T-helper 1 cell treated with Interleukin-12 subunit alpha and Interleukin-12 subunit beta and Interleukin-4 antibody, amounts not matched to agents 30 μg/mL and 1 μg/mL, for 36 hours (primary cell): ENCODE data around the gene AKAP10.
"Not testable (repeated sequence)": the region's sequence is repeated elsewhere in the genome, so short reads cannot be mapped to it uniquely, and the experiment has no call there.

Source experiments
- H3K27ac Mint-ChIP-seq: one replicate; pipeline ENCODE4 v1.8.0; 2021; ENCODE audit warnings: mild to moderate bottlenecking, mixed read lengths
- H3K27me3 Mint-ChIP-seq: one replicate; pipeline ENCODE4 v1.8.0; 2021; ENCODE audit warnings: low read depth, mixed read lengths
- H3K36me3 Mint-ChIP-seq: one replicate; pipeline ENCODE4 v1.8.0; 2021; ENCODE audit warnings: low read depth, mixed read lengths
- H3K4me1 Mint-ChIP-seq: one replicate; pipeline ENCODE4 v1.8.0; 2021; ENCODE audit warnings: low read depth, mixed read lengths
- H3K4me3 Mint-ChIP-seq: one replicate; pipeline ENCODE4 v1.8.0; 2021; ENCODE audit warnings: mild to moderate bottlenecking, moderate library complexity, mixed read lengths
- H3K9me3 Mint-ChIP-seq: one replicate; pipeline ENCODE4 v1.8.0; 2021; ENCODE audit warnings: mixed read lengths

Gene AKAP10

DNA sequence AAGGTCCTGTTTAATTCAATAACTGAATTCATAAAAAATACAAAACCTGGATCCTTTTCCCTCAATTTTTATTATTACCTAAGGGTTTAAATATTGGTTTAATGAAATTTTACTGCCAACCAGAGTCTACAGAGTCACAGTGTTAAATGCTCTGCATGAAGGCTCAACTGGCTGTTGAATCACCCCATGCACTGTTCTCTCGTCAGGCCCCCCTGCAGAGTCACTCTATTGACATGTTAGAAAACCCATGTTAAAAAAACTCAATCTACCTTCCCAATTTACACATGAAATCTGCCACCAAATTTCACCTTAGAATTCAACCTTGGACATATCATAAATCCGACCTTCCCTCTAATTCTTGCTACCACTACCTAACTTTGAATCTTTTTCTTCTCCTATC, 66.6 kb downstream of the AKAP10 start:
- H3K27me3 Mint-ChIP-seq: no peaks in the 10 kb centered on the region
- H3K4me3 Mint-ChIP-seq: no peak overlapping the region
- peaks cover 42% of the 10 kb centered on the region for H3K36me3 Mint-ChIP-seq
- H3K4me1 Mint-ChIP-seq: peaks cover 3% of the 10 kb centered on the region
- H3K9me3 Mint-ChIP-seq: no peaks in the 10 kb centered on the region
- no peak overlapping the region for H3K27ac Mint-ChIP-seq

GRCh38 chr17:19909139-19909538, 68.5 kb downstream of the AKAP10 start:
- peaks cover 2% of the 10 kb centered on the region for H3K4me1 Mint-ChIP-seq
- H3K27ac Mint-ChIP-seq: no peak overlapping the region
- no peaks in the 10 kb centered on the region for H3K27me3 Mint-ChIP-seq
- no peak overlapping the region for H3K4me3 Mint-ChIP-seq
- H3K9me3 Mint-ChIP-seq: no peaks in the 10 kb centered on the region
- peaks cover 44% of the 10 kb centered on the region for H3K36me3 Mint-ChIP-seq

DNA sequence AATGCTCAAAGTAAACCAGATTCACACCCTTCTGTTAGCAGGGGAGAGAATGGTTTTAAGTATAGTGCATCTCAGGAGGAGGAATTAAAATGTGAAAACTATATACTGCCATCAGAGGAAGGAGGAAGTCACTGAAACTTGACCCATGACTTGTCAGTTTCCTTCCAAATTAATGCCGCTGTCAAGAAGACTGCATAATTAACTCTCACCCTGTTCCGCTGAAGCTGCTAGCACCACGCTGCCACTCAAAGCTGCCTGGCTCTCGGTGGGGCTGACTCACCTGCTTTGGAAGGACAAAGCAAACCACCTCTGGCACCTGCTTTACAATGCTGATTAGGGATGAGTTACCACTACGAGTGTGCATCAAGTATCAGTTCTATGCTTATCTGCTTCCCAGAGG, 72.1 kb downstream of the AKAP10 start:
- Mint-ChIP-seq H3K36me3 (peaks cover 44% of the 10 kb centered on the region), H3K4me3 (no peak overlapping the region), H3K27me3 (no peaks in the 10 kb centered on the region), H3K27ac (no peak overlapping the region), H3K9me3 (no peaks in the 10 kb centered on the region), H3K4me1 (peaks cover 1% of the 10 kb centered on the region)

DNA sequence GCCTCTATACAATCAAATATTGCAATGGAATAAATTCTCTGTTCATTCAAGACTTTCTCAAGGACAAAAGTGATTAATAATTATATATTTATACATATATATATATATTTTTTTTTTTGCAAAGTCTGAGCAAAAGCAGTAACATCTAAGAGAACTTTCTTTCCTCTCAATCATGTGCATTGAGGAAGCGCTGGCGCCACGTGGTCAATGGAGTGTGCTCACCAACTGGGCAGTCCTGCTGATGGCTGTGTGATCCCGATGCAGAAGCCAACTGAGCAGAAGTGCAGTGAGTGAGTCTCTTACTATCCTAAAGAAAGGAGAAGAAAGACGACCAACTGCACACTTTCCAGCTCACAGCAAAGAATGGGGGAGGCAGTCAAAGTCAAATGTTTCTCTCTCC, 72.7 kb downstream of the AKAP10 start:
- Mint-ChIP-seq H3K27me3 (no peaks in the 10 kb centered on the region), H3K36me3 (peaks cover 44% of the 10 kb centered on the region), H3K4me1 (no peaks in the 10 kb centered on the region), H3K4me3 (no peak overlapping the region), H3K9me3 (no peaks in the 10 kb centered on the region), H3K27ac (no peak overlapping the region)

DNA sequence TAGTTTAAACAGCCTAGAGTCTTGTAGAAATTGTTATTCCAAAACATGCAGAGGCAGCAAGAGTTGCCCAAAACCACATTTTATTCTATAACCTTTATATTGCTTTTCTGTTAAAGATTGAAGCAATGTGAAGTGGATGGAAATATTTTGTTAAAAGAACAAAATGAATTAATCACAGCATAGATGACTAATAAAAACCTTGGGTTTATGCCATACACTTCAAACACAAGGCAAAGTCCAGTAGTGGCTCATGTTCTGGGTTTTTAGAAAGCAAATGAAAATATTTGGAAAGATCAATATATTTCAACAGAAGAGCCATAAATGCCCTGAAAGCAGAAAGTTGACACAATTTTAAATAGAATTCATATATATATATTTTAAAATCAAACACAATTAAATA, 73.2 kb downstream of the AKAP10 start:
- no peak overlapping the region for H3K4me3 Mint-ChIP-seq
- H3K36me3 Mint-ChIP-seq: peaks cover 42% of the 10 kb centered on the region
- no peaks in the 10 kb centered on the region for H3K9me3 Mint-ChIP-seq
- H3K27me3 Mint-ChIP-seq: no peaks in the 10 kb centered on the region
- no peak overlapping the region for H3K27ac Mint-ChIP-seq
- no peaks in the 10 kb centered on the region for H3K4me1 Mint-ChIP-seq

GRCh38 chr17:19900809-19901208, 76.8 kb downstream of the AKAP10 start:
- Mint-ChIP-seq H3K27ac (no peak overlapping the region), H3K9me3 (no peaks in the 10 kb centered on the region), H3K4me3 (no peak overlapping the region), H3K4me1 (no peaks in the 10 kb centered on the region), H3K36me3 (peaks cover 22% of the 10 kb centered on the region), H3K27me3 (no peaks in the 10 kb centered on the region)

- no peaks in the 10 kb centered on the region for H3K27me3 Mint-ChIP-seq
- H3K9me3 Mint-ChIP-seq: no peaks in the 10 kb centered on the region
- no peaks in the 10 kb centered on the region for H3K4me1 Mint-ChIP-seq
- peaks cover 5% of the 10 kb centered on the region for H3K36me3 Mint-ChIP-seq
- no peak overlapping the region for H3K4me3 Mint-ChIP-seq
- H3K27ac Mint-ChIP-seq: no peak overlapping the region
Observed at GRCh38 chr17:19897903-19898302, 79.7 kb downstream of the AKAP10 start.

DNA sequence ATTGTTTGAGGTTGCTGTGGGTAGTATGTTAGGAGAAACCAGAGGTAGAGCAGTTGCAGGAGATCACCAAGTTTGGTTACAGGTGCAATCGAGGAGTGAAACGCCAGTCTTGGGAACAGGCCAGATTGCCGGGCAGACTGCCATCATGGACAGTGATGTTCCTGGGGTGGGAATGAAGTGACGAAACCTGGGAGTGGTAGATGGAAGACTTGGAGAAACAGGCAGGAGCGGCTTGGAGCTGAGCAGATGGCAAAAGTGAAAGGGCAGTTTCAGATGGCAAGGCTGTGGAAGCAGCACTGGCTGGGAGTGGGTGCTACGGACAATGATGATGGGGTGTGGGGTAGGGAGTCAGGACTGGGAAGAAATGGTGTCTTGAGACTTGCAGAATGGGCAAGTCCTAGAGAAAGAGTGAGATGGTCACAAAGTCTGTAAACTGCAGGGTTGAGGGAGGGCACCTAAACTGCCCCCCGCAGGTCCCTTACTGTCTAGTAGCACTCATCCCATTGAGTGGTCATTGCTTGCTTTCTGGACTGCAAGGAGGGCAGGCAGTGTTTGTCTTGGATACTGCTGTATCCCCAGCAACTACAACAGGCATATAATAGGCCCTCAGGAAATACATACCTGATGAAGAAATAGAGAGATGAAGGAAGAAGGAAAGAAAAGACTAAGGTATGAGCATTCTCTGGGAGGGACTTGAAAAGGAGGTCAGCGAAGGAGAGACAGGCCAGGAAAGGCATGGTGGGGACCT, 80.4 kb downstream of the AKAP10 start:
- H3K9me3 Mint-ChIP-seq: no peaks in the 10 kb centered on the region
- no peak overlapping the region for H3K27ac Mint-ChIP-seq
- H3K36me3 Mint-ChIP-seq: peaks cover 5% of the 10 kb centered on the region
- H3K27me3 Mint-ChIP-seq: no peaks in the 10 kb centered on the region
- no peak overlapping the region for H3K4me3 Mint-ChIP-seq
- H3K4me1 Mint-ChIP-seq: no peaks in the 10 kb centered on the region

- Mint-ChIP-seq H3K4me1 (no peaks in the 10 kb centered on the region), H3K4me3 (no peak overlapping the region), H3K36me3 (peaks cover 5% of the 10 kb centered on the region), H3K27me3 (no peaks in the 10 kb centered on the region), H3K27ac (no peak overlapping the region), H3K9me3 (no peaks in the 10 kb centered on the region)
Observed at GRCh38 chr17:19896679-19897078, 80.9 kb downstream of the AKAP10 start.

DNA sequence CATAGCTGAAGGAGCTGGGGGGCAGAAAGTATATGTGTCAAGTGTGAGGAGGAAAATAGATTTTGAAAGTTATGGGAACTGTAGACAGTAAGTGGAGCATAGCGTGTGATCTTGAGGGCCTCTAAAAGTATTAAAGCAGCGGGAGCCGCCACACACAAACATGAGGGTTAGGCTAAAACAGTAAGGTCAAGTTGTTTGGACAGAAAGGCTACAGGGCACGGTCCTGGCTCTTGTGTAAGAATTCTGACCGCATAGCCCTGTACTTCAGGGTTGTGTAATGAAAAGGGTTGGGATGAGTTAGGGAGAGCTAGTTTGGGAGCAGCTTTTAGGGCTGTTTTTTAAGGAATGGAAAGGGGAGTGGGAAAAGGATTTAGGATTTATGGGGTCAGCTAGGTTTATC, 87.1 kb downstream of the AKAP10 start:
- H3K27me3 Mint-ChIP-seq, H3K4me3 Mint-ChIP-seq, H3K4me1 Mint-ChIP-seq, H3K36me3 Mint-ChIP-seq, H3K27ac Mint-ChIP-seq, H3K9me3 Mint-ChIP-seq: not testable (repeated sequence)

DNA sequence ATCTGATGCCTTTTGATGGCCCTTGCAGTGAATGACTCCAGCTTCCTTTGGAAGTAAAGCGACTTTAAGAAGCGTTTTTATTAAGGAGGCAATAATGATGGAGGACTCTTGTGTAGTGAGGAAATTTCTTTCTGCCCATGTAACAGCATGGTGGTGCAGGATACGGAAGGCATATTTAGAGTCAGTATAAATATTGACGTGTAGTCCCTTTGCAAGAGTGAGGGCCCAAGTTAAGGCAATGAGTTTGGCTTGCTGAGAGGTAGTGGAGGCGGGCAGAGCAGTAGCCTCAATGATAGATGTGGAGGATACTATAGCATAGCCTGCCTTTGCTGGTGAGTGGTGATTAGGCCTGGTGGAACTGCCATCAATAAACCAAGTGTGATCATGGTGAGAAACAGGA, 87.6 kb downstream of the AKAP10 start:
- not testable (repeated sequence) for H3K4me1 Mint-ChIP-seq, H3K27me3 Mint-ChIP-seq, H3K4me3 Mint-ChIP-seq, H3K27ac Mint-ChIP-seq, H3K9me3 Mint-ChIP-seq, H3K36me3 Mint-ChIP-seq

DNA sequence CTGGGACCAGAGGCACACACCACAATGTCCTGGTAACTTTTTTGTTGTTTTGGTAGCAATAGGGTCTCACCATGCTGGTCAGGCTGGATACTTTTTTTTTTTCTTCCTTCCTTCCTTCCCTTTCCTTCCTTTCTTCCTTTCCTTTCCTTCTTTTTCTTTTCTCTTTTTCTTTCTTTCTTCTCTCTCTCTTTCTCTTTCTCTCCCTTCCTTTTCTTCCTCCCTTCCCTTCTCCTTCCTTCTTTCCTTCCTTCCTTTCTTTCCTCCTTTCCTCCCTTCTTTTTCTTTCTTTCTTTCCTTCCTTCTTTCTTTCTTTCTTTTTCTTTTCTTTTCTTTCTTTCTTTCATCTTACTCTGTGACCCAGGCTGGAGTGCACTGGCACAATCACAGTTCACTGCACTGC, 91.5 kb downstream of the AKAP10 start:
- Mint-ChIP-seq H3K27me3 (no peaks in the 10 kb centered on the region), H3K27ac (peak overlapping the region; percentile 37), H3K9me3 (no peaks in the 10 kb centered on the region), H3K4me3 (no peak overlapping the region), H3K4me1 (no peaks in the 10 kb centered on the region), H3K36me3 (no peaks in the 10 kb centered on the region)

GRCh38 chr17:19883537-19884215, 94.0 kb downstream of the AKAP10 start:
- no peak overlapping the region for H3K4me3 Mint-ChIP-seq
- H3K27ac Mint-ChIP-seq: no peak overlapping the region
- no peaks in the 10 kb centered on the region for H3K36me3 Mint-ChIP-seq
- H3K4me1 Mint-ChIP-seq: no peaks in the 10 kb centered on the region
- no peaks in the 10 kb centered on the region for H3K9me3 Mint-ChIP-seq
- H3K27me3 Mint-ChIP-seq: peaks cover 7% of the 10 kb centered on the region

- no peak overlapping the region for H3K27ac Mint-ChIP-seq
- H3K4me3 Mint-ChIP-seq: no peak overlapping the region
- no peaks in the 10 kb centered on the region for H3K9me3 Mint-ChIP-seq
- no peaks in the 10 kb centered on the region for H3K36me3 Mint-ChIP-seq
- H3K27me3 Mint-ChIP-seq: peaks cover 8% of the 10 kb centered on the region
- peaks cover 14% of the 10 kb centered on the region for H3K4me1 Mint-ChIP-seq
Observed at GRCh38 chr17:19880393-19880792, 97.2 kb downstream of the AKAP10 start.

DNA sequence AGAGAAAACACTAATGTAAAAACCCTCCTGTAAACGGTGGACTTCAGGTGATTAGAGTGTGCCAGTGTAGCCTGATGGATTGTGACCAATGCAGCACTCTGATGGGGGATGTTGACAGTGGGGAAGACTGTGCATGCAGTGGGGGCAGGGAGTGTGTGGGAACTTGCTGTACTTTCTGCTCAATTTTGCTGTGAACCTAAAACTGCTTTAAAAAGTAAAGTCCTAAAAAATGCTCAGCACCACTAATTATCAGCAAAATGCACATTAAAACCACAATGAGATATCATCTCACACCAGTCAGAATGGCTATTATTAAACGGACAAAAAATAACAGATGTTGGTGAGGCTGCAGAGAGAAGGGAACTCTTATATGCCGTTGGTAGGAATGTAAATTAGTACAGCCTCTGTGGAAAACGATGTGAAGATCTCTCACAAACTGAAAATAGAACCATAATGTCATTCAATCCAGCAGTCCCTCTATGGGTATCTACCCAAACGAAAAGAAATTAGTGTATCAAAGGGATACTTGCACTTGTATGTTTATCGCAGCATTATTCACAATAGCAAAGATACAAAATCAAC, 100.2 kb downstream of the AKAP10 start:
- H3K27me3 Mint-ChIP-seq: peaks cover 11% of the 10 kb centered on the region
- no peak overlapping the region for H3K27ac Mint-ChIP-seq
- H3K36me3 Mint-ChIP-seq: no peaks in the 10 kb centered on the region
- no peak overlapping the region for H3K4me3 Mint-ChIP-seq
- H3K4me1 Mint-ChIP-seq: peaks cover 14% of the 10 kb centered on the region
- no peaks in the 10 kb centered on the region for H3K9me3 Mint-ChIP-seq
